22Rv1 (cell line): ENCODE results near the gene NCKAP5.

Source experiments
- CTCF ChIP-seq: fragments of 450-650 bp; IDR thresholded peaks from 2 replicates; pipeline ENCODE4 v1.5.1; 2017; ENCODE audit warnings: mild to moderate bottlenecking
- ZFX ChIP-seq: fragments of 450-650 bp; IDR thresholded peaks from 2 replicates; pipeline ENCODE4 v1.6.1; 2017; ENCODE audit warnings: antibody characterized with exemption, borderline replicate concordance

- TF ChIP-seq CTCF (no peak), ZFX (no peak)
Observed at GRCh38 chr2:133500917-133501316, 67.3 kb downstream of the NCKAP5 start.
